ENCODE results near the gene CRYBG3.

CRYBG3 gene

DNA sequence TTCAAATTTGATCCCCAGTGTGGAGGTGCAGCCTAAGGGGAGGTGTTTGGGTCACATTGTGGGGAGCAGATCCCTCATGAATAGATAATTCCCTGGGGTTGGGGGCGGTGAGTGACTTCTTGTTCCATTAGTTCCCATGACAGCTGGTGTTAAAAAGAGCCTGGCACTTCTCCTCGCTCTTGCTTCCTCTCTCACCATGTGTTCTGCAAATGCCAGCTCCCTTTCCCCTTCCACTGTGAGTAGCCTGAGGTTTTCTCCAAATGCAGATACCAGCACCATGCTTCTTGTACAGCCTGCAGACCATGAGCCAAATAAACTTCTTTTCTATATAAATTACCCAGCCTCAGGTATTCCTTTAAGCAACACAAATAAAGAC, 127.3 kb downstream of the CRYBG3 start:
- no peaks in the 10 kb centered on the region for H3K27me3 ChIP-seq

DNA sequence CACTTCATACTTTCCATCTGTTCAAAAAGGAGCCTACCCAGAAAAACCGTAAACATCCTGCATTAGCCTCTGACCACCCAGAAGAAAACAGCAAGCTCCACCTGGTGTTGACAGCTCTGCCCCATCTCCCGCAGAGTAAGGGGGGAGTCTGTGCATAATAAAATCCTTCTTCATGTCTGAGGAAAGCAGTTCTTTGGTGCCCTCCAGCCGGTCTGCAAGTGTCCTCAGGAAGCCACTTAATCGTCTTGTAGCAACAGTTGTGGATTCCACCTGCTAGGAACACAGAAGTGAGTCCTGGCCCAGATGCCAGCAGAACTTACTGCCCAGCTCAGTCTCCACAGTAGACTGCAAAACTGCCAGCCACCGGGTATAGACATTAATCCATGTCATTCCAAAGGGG, 127.9 kb downstream of the CRYBG3 start:
- no peak overlapping the region for H3K4me3 ChIP-seq (ENCODE audit: low read depth, low read length)
- H3K36me3 ChIP-seq: peaks cover 87% of the 10 kb centered on the region
- no peak for DNase-seq
- H3K9me3 ChIP-seq: no peaks in the 10 kb centered on the region
- TF ChIP-seq, protein P1, sequence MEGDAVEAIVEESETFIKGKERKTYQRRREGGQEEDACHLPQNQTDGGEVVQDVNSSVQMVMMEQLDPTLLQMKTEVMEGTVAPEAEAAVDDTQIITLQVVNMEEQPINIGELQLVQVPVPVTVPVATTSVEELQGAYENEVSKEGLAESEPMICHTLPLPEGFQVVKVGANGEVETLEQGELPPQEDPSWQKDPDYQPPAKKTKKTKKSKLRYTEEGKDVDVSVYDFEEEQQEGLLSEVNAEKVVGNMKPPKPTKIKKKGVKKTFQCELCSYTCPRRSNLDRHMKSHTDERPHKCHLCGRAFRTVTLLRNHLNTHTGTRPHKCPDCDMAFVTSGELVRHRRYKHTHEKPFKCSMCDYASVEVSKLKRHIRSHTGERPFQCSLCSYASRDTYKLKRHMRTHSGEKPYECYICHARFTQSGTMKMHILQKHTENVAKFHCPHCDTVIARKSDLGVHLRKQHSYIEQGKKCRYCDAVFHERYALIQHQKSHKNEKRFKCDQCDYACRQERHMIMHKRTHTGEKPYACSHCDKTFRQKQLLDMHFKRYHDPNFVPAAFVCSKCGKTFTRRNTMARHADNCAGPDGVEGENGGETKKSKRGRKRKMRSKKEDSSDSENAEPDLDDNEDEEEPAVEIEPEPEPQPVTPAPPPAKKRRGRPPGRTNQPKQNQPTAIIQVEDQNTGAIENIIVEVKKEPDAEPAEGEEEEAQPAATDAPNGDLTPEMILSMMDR (IDR thresholded peaks at IDR 0.05; ENCODE audit: low read depth, low read length): no peak
- H3K4me1 ChIP-seq: peaks cover 13% of the 10 kb centered on the region
- H3K27me3 ChIP-seq: no peaks in the 10 kb centered on the region

More for the DNA sequence above, 127.3 kb downstream of the CRYBG3 start:
- Histone ChIP-seq H3K4me1 (peaks cover 13% of the 10 kb centered on the region), H3K36me3 (peaks cover 87% of the 10 kb centered on the region), H3K9me3 (no peaks in the 10 kb centered on the region), H3K4me3 (ENCODE audit: low read depth, low read length) (no peak overlapping the region)
- TF ChIP-seq, protein P1 (IDR thresholded peaks at IDR 0.05; ENCODE audit: low read depth, low read length): no peak
- no peak for DNase-seq

- no peaks in the 10 kb centered on the region for H3K9me3 ChIP-seq
- no peaks in the 10 kb centered on the region for H3K27me3 ChIP-seq
- no peak for DNase-seq
- peaks cover 13% of the 10 kb centered on the region for H3K4me1 ChIP-seq
- H3K36me3 ChIP-seq: peaks cover 87% of the 10 kb centered on the region
- TF ChIP-seq, protein P1 (IDR thresholded peaks at IDR 0.05; ENCODE audit: low read depth, low read length): no peak
- no peak overlapping the region for H3K4me3 ChIP-seq (ENCODE audit: low read depth, low read length)
Observed at GRCh38 chr3:97950360-97950759, 128.5 kb downstream of the CRYBG3 start.

GRCh38 chr3:97952280-97952679, 130.5 kb downstream of the CRYBG3 start:
- TF ChIP-seq, protein P1 (IDR thresholded peaks at IDR 0.05; ENCODE audit: low read depth, low read length): no peak
- DNase-seq: no peak
- peaks cover 85% of the 10 kb centered on the region for H3K36me3 ChIP-seq
- no peak overlapping the region for H3K4me3 ChIP-seq (ENCODE audit: low read depth, low read length)
- no peaks in the 10 kb centered on the region for H3K9me3 ChIP-seq
- H3K4me1 ChIP-seq: peaks cover 13% of the 10 kb centered on the region
- H3K27me3 ChIP-seq: no peaks in the 10 kb centered on the region

DNA sequence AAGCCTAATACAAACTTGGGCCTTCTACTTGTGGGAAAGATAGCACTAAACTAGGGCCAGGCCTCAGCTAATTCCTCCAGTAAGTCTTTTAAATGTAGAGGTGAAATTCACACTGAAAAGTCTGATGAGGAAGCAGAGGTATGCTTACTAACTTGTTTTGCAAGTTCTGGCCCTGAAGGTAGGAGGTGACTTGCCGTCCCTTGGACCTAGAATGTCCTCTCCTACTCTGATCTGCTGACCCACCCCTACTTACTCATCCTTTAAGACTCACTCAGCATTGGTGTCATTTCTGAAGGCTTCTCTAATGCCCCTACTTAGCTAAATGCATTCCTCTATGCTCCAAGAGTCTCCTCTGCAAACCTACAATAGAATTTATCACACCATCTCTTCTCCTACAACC, 131.1 kb downstream of the CRYBG3 start:
- no peak for DNase-seq
- H3K9me3 ChIP-seq: no peaks in the 10 kb centered on the region
- H3K4me3 ChIP-seq (ENCODE audit: low read depth, low read length): no peak overlapping the region
- peaks cover 13% of the 10 kb centered on the region for H3K4me1 ChIP-seq
- peaks cover 79% of the 10 kb centered on the region for H3K36me3 ChIP-seq
- no peaks in the 10 kb centered on the region for H3K27me3 ChIP-seq
- TF ChIP-seq, protein P1 (IDR thresholded peaks at IDR 0.05; ENCODE audit: low read depth, low read length): no peak

- peaks cover 13% of the 10 kb centered on the region for H3K4me1 ChIP-seq
- no peaks in the 10 kb centered on the region for H3K27me3 ChIP-seq
- H3K9me3 ChIP-seq: no peaks in the 10 kb centered on the region
- peaks cover 71% of the 10 kb centered on the region for H3K36me3 ChIP-seq
- no peak for DNase-seq
- TF ChIP-seq, protein P1 (IDR thresholded peaks at IDR 0.05; ENCODE audit: low read depth, low read length): no peak
- no peak overlapping the region for H3K4me3 ChIP-seq (ENCODE audit: low read depth, low read length)
Observed at GRCh38 chr3:97954228-97954827, 132.5 kb downstream of the CRYBG3 start.

Data from BE2C (cell line).